Smooth muscle cell (in vitro differentiated cells): Measurements from ENCODE around the gene ITPK1. TPM values are rescaled to one million over a fixed set of nuclear protein-coding genes. Genes with fewer than 3 reads are reported as not detected.

Experiments used
- DNase-seq: peaks from one replicate; lab custom pipeline; 2025; ENCODE audit not compliant: unreplicated experiment; lab: John Stamatoyannopoulos, UW
- H2AFZ ChIP-seq: fragments of 200-600 bp; sonication (generic); 2 replicates; pipeline ENCODE4 v1.6.0; 2016; ENCODE audit warnings: antibody characterized with exemption, low read depth, mild to moderate bottlenecking
- H3F3A ChIP-seq: fragments of 200-600 bp; sonication (generic); 2 replicates; pipeline ENCODE4 v1.6.0; 2017; ENCODE audit warnings: antibody characterized with exemption, low read depth
- H3K27ac ChIP-seq: fragments of 200-600 bp; sonication (generic); 2 replicates; pipeline ENCODE4 v1.5.1; 2016; ENCODE audit warnings: low read depth, mild to moderate bottlenecking
- H3K27me3 ChIP-seq: fragments of 200-600 bp; sonication (generic); 2 replicates; pipeline ENCODE4 v1.6.1; 2016; ENCODE audit warnings: low read depth, mild to moderate bottlenecking
- H3K36me3 ChIP-seq: fragments of 200-600 bp; sonication (generic); 2 replicates; pipeline ENCODE4 v1.5.1; 2016; ENCODE audit warnings: low read depth
- H3K4me1 ChIP-seq: fragments of 200-600 bp; sonication (generic); 2 replicates; pipeline ENCODE4 v1.5.1; 2016; ENCODE audit warnings: low read depth
- H3K4me2 ChIP-seq: fragments of 200-600 bp; sonication (generic); 2 replicates; pipeline ENCODE4 v1.6.0; 2016; ENCODE audit warnings: mild to moderate bottlenecking
- H3K4me3 ChIP-seq: fragments of 200-600 bp; sonication (generic); 2 replicates; pipeline ENCODE4 v1.5.1; 2016; ENCODE audit warnings: mild to moderate bottlenecking
- H3K79me2 ChIP-seq: fragments of 200-600 bp; sonication (generic); 2 replicates; pipeline ENCODE4 v1.6.0; 2016; ENCODE audit warnings: low read depth, mild to moderate bottlenecking
- H3K9ac ChIP-seq: fragments of 200-600 bp; sonication (generic); 2 replicates; pipeline ENCODE4 v1.6.0; 2016; ENCODE audit warnings: low read depth
- H3K9me3 ChIP-seq: fragments of 200-600 bp; sonication (generic); replicated peaks from 2 replicates; pipeline ENCODE4 v1.5.1; 2016; ENCODE audit warnings: low read depth
- H4K20me1 ChIP-seq: fragments of 200-600 bp; sonication (generic); 2 replicates; pipeline ENCODE4 v1.6.0; 2016; ENCODE audit warnings: low read depth
- WGBS: methylation state at CpG from one replicate; pipeline ENCODE4 v1.1.7; 2016; ENCODE audit warnings: low lambda C conversion rate; 5-methylcytosine and 5-hydroxymethylcytosine counted together
- polyA plus RNA-seq: library from polyadenylated mRNA; unstranded; fragments of >200 nt; fragmentation: Nextera tagmentation; extraction: Ambion mirVana; gene quantifications from 2 replicates; pipeline ENCODE4 v1.2.1, GENCODE V29; 2016
- total RNA-seq: library from RNA; depleted of rRNA; stranded (reverse); fragments of >200 nt; gene quantifications from 2 replicates; pipeline ENCODE4 v1.2.3, GENCODE V29; 2014
- TF ChIP-seq, protein P1 (sequence below): fragments of 200-600 bp; sonication (generic); IDR thresholded peaks from 2 replicates; pipeline ENCODE4 v1.5.1; 2017; ENCODE audit warnings: borderline replicate concordance, mild to moderate bottlenecking, antibody characterized with exemption; ENCODE audit not compliant: insufficient read depth, poor library complexity, severe bottlenecking

Gene ITPK1
- total and polyA plus RNA-seq, 2 experiments from 2014 or later: 9.2 to 14.2 TPM

GRCh38 chr14:92938235-92938875 is 177.4 kb downstream of the ITPK1 start:
- no peaks in the 10 kb centered on the region for H4K20me1 ChIP-seq
- no peak overlapping the region for H3K27ac ChIP-seq
- no peaks in the 10 kb centered on the region for H3K9me3 ChIP-seq
- no peaks in the 10 kb centered on the region for H3K36me3 ChIP-seq
- no peaks in the 10 kb centered on the region for H3K27me3 ChIP-seq
- H3K79me2 ChIP-seq: no peaks in the 10 kb centered on the region
- 92% methylated on average over 9 of the region's 9 CpGs for WGBS
- H2AFZ ChIP-seq: no peak overlapping the region
- TF ChIP-seq, protein P1, sequence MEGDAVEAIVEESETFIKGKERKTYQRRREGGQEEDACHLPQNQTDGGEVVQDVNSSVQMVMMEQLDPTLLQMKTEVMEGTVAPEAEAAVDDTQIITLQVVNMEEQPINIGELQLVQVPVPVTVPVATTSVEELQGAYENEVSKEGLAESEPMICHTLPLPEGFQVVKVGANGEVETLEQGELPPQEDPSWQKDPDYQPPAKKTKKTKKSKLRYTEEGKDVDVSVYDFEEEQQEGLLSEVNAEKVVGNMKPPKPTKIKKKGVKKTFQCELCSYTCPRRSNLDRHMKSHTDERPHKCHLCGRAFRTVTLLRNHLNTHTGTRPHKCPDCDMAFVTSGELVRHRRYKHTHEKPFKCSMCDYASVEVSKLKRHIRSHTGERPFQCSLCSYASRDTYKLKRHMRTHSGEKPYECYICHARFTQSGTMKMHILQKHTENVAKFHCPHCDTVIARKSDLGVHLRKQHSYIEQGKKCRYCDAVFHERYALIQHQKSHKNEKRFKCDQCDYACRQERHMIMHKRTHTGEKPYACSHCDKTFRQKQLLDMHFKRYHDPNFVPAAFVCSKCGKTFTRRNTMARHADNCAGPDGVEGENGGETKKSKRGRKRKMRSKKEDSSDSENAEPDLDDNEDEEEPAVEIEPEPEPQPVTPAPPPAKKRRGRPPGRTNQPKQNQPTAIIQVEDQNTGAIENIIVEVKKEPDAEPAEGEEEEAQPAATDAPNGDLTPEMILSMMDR: no peak
- H3K9ac ChIP-seq: no peak overlapping the region
- H3K4me2 ChIP-seq: no peak overlapping the region
- no peaks in the 10 kb centered on the region for H3K4me1 ChIP-seq
- no peak overlapping the region for H3K4me3 ChIP-seq
- DNase-seq: no peak
- H3F3A ChIP-seq: no peaks in the 10 kb centered on the region

DNA sequence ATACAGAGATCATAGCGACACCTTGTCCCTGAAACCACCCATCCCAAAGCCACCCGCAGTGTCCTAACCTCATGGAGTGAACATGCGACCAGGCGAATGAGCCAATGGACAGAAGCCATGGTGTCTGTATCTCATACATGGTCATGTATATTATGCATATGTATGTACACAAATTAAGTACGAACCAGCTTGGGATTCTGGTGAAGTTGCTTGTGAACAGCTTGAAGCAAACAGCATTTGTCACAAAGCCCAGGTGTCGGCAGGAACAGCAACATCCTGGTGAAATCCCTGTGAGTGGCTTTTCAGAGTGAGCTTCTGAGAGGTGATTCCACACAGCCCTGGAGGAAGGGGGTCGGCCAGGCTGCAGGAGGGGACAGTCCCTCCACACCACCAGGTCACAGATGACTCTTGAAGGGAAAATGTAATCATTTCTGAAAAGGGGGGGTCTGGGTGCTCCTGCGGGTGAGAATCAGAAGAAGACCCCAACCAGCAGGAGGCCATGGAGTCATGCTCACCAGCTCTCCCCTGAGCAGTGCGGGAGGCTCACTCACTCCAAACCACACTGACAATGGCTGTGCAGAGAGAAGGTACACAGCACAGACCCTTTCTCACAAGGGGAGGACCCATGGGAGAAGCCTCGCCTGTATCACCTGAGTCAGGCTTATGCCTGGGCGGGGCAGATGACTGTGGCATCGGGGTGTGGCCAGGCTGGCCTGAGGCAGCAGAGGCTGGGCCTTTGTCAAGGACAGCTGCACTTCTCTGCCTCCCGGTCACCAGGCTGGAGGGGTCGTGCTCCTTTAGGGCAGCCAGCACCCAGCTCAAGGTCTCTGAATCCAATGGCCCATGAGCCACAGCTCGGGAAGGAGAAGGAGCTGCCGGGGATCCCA is 178.4 kb downstream of the ITPK1 start:
- no peak overlapping the region for H3K27ac ChIP-seq
- 91% methylated on average over 16 of the region's 16 CpGs for WGBS
- H3K4me2 ChIP-seq: no peak overlapping the region
- no peak overlapping the region for H3K4me3 ChIP-seq
- no peaks in the 10 kb centered on the region for H3K4me1 ChIP-seq
- no peaks in the 10 kb centered on the region for H3F3A ChIP-seq
- no peaks in the 10 kb centered on the region for H3K79me2 ChIP-seq
- no peaks in the 10 kb centered on the region for H3K36me3 ChIP-seq
- no peak overlapping the region for H3K9ac ChIP-seq
- no peaks in the 10 kb centered on the region for H4K20me1 ChIP-seq
- no peak overlapping the region for H2AFZ ChIP-seq
- H3K27me3 ChIP-seq: no peaks in the 10 kb centered on the region
- no peaks in the 10 kb centered on the region for H3K9me3 ChIP-seq
- TF ChIP-seq, protein P1: no peak
- no peak for DNase-seq

- Histone ChIP-seq H3K4me2 (no peak overlapping the region), H3F3A (no peaks in the 10 kb centered on the region), H3K79me2 (no peaks in the 10 kb centered on the region), H3K9ac (no peak overlapping the region), H3K27me3 (no peaks in the 10 kb centered on the region), H3K27ac (no peak overlapping the region), H3K4me3 (no peak overlapping the region), H4K20me1 (no peaks in the 10 kb centered on the region), H3K4me1 (no peaks in the 10 kb centered on the region), H3K36me3 (no peaks in the 10 kb centered on the region), H2AFZ (no peak overlapping the region), H3K9me3 (no peaks in the 10 kb centered on the region)
- TF ChIP-seq, protein P1: no peak
- DNase-seq: no peak
- WGBS: 94% methylated on average over 11 of the region's 11 CpGs
These were observed 179.6 kb downstream of the ITPK1 start for GRCh38 chr14:92936085-92936484.
